ENCODE results near the gene OPALIN.

The OPALIN gene

GRCh38 chr10:96295475-96295874 is 63.3 kb downstream of the OPALIN start:
- DNase-seq = no peak
